Measurements from ENCODE around the gene PLCL2.
"Not testable (repeated sequence)": the region's sequence is repeated elsewhere in the genome, so short reads cannot be mapped to it uniquely, and the experiment has no call there.

The PLCL2 gene

GRCh38 chr3:17110660-17111396, 226.1 kb downstream of the PLCL2 start:
- DNase-seq (ENCODE audit: extremely low read depth in 1 of 2, low read depth in 1 of 2) = no peak

- DNase-seq (ENCODE audit: extremely low read depth in 1 of 2, low read depth in 1 of 2) = no peak
Measured at GRCh38 chr3:17111586-17111985, 226.8 kb downstream of the PLCL2 start.

- no peak for DNase-seq (ENCODE audit: extremely low read depth in 1 of 2, low read depth in 1 of 2)
Measured at GRCh38 chr3:17115186-17115585, 230.4 kb downstream of the PLCL2 start.

- DNase-seq (ENCODE audit: extremely low read depth in 1 of 2, low read depth in 1 of 2) = no peak
Measured at GRCh38 chr3:17116007-17116600, 231.3 kb downstream of the PLCL2 start.

- no peak for DNase-seq (ENCODE audit: extremely low read depth in 1 of 2, low read depth in 1 of 2)
Measured at GRCh38 chr3:17118771-17119170, 234.0 kb downstream of the PLCL2 start.

- no peak for DNase-seq (ENCODE audit: extremely low read depth in 1 of 2, low read depth in 1 of 2)
Measured at GRCh38 chr3:17119201-17120072, 234.7 kb downstream of the PLCL2 start.

- no peak for DNase-seq (ENCODE audit: extremely low read depth in 1 of 2, low read depth in 1 of 2)
Measured at GRCh38 chr3:17120115-17120514, 235.4 kb downstream of the PLCL2 start.

- no peak for DNase-seq (ENCODE audit: extremely low read depth in 1 of 2, low read depth in 1 of 2)
Measured at GRCh38 chr3:17121336-17121735, 236.6 kb downstream of the PLCL2 start.

- DNase-seq (ENCODE audit: extremely low read depth in 1 of 2, low read depth in 1 of 2) = no peak
Measured at GRCh38 chr3:17122758-17123157, 238.0 kb downstream of the PLCL2 start.

GRCh38 chr3:17125738-17126442, 241.1 kb downstream of the PLCL2 start:
- no peak for DNase-seq (ENCODE audit: extremely low read depth in 1 of 2, low read depth in 1 of 2)

- not testable (repeated sequence) for DNase-seq (ENCODE audit: extremely low read depth in 1 of 2, low read depth in 1 of 2)
Measured at GRCh38 chr3:17128671-17129070, 243.9 kb downstream of the PLCL2 start.

- DNase-seq (ENCODE audit: extremely low read depth in 1 of 2, low read depth in 1 of 2) = no peak
Measured at GRCh38 chr3:17129556-17129955, 244.8 kb downstream of the PLCL2 start.

GRCh38 chr3:17130956-17131355, 246.2 kb downstream of the PLCL2 start:
- no peak for DNase-seq (ENCODE audit: extremely low read depth in 1 of 2, low read depth in 1 of 2)

GRCh38 chr3:17132286-17133115, 247.7 kb downstream of the PLCL2 start:
- DNase-seq (ENCODE audit: extremely low read depth in 1 of 2, low read depth in 1 of 2) = no peak

GRCh38 chr3:17133632-17134545, 249.1 kb downstream of the PLCL2 start:
- DNase-seq (ENCODE audit: extremely low read depth in 1 of 2, low read depth in 1 of 2) = no peak

GRCh38 chr3:17135696-17136095, 250.9 kb downstream of the PLCL2 start:
- no peak for DNase-seq (ENCODE audit: extremely low read depth in 1 of 2, low read depth in 1 of 2)

GRCh38 chr3:17136136-17136721, 251.5 kb downstream of the PLCL2 start:
- no peak for DNase-seq (ENCODE audit: extremely low read depth in 1 of 2, low read depth in 1 of 2)

GRCh38 chr3:17137321-17137826, 252.6 kb downstream of the PLCL2 start:
- DNase-seq (ENCODE audit: extremely low read depth in 1 of 2, low read depth in 1 of 2) = no peak

Data from activated CD8-positive, alpha-beta memory T cell treated with anti-CD3 and anti-CD28 coated beads for 1 hour (primary cell).